ENCODE measurements around the gene CTDNEP1.

DNA sequence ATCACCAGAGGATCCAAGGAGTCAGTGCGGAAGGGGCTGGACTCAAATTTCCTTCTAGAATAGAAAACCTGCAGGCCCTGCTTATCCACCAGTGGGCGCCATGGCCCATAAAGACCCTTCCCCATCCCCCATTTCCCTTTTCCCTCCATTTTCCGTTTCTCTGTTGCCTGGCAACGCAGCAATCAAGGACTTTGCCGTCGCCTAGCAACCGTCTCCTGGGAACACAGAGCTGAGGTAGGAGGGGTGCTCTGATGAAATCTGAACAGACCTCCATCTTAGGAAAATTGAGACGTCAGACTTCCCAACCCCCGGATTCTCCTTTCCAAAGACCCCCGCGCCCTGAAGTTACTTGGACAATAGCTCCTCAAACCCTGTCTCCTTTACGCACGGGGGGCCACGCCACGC lies 37.6 kb downstream of the CTDNEP1 start:
- TF ChIP-seq, protein P1, sequence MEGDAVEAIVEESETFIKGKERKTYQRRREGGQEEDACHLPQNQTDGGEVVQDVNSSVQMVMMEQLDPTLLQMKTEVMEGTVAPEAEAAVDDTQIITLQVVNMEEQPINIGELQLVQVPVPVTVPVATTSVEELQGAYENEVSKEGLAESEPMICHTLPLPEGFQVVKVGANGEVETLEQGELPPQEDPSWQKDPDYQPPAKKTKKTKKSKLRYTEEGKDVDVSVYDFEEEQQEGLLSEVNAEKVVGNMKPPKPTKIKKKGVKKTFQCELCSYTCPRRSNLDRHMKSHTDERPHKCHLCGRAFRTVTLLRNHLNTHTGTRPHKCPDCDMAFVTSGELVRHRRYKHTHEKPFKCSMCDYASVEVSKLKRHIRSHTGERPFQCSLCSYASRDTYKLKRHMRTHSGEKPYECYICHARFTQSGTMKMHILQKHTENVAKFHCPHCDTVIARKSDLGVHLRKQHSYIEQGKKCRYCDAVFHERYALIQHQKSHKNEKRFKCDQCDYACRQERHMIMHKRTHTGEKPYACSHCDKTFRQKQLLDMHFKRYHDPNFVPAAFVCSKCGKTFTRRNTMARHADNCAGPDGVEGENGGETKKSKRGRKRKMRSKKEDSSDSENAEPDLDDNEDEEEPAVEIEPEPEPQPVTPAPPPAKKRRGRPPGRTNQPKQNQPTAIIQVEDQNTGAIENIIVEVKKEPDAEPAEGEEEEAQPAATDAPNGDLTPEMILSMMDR (IDR thresholded peaks at IDR 0.05): no peak
- TF ChIP-seq SIN3A (IDR thresholded peaks at IDR 0.05; ENCODE audit: borderline replicate concordance, insufficient read depth, low read depth, low read length): no peak
- no peak for TF ChIP-seq POLR2AphosphoS5 (IDR thresholded peaks at IDR 0.05; ENCODE audit: low read depth, low read length)
- no peak for TF ChIP-seq TCF7L2 (IDR thresholded peaks at IDR 0.05; ENCODE audit: low read depth, low read length)
- TF ChIP-seq, protein P2, sequence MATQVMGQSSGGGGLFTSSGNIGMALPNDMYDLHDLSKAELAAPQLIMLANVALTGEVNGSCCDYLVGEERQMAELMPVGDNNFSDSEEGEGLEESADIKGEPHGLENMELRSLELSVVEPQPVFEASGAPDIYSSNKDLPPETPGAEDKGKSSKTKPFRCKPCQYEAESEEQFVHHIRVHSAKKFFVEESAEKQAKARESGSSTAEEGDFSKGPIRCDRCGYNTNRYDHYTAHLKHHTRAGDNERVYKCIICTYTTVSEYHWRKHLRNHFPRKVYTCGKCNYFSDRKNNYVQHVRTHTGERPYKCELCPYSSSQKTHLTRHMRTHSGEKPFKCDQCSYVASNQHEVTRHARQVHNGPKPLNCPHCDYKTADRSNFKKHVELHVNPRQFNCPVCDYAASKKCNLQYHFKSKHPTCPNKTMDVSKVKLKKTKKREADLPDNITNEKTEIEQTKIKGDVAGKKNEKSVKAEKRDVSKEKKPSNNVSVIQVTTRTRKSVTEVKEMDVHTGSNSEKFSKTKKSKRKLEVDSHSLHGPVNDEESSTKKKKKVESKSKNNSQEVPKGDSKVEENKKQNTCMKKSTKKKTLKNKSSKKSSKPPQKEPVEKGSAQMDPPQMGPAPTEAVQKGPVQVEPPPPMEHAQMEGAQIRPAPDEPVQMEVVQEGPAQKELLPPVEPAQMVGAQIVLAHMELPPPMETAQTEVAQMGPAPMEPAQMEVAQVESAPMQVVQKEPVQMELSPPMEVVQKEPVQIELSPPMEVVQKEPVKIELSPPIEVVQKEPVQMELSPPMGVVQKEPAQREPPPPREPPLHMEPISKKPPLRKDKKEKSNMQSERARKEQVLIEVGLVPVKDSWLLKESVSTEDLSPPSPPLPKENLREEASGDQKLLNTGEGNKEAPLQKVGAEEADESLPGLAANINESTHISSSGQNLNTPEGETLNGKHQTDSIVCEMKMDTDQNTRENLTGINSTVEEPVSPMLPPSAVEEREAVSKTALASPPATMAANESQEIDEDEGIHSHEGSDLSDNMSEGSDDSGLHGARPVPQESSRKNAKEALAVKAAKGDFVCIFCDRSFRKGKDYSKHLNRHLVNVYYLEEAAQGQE (IDR thresholded peaks at IDR 0.05; ENCODE audit: insufficient read depth in 1 of 2, low read depth in 2 of 2, low read length in 1 of 2): no peak
